Measurements from ENCODE around the gene RFTN1.

RFTN1 gene

DNA sequence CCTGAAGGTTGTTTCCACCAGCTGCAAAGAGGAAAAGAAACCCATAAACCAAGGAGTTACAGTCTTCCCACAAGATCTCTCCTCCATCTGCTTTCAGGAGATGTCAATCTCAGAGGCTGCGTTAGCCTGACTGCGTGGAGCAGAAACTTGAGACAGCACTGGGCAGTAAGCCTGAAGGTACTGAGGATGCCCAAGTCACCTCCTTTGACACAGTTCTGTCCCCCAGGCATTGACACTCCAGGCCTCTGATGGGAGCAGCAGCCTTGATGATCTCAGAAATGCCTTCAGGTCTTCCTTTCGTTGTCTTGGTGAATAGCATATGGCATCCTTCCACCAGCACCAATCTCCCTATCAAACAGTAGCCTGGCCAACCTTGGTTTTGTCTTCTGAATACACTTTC is 159.2 kb downstream of the RFTN1 start:
- in situ Hi-C loops (cut with MboI; ENCODE audit: low pct_unique_long_range_greater_than_20kb, low sequenced_read_pairs): no loop called here
- no peak for DNase-seq

DNA sequence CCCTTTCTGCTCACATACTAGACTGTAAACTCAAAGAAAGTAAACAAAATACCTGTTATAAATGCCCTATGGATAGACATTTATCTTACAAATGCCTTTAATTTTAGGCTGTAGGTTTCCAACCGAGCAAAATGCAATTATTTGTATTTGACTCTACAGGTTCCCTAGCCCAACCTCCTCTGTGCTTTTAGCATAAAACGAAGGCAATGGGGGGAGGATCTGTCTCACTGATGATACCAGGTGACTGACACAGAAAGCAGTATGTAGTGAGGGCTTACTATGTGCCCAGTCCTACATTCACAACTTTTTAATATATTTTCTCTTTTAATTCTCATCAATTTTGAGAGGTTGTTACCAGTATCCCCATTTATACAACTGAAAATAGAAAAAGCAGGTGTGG is 161.1 kb downstream of the RFTN1 start:
- DNase-seq: no peak
- in situ Hi-C loops (cut with MboI; ENCODE audit: low pct_unique_long_range_greater_than_20kb, low sequenced_read_pairs): no loop called here

GRCh38 chr3:16350597-16351318 is 162.7 kb downstream of the RFTN1 start:
- no peak for DNase-seq
- in situ Hi-C loops (cut with MboI; ENCODE audit: low pct_unique_long_range_greater_than_20kb, low sequenced_read_pairs): no loop called here

DNA sequence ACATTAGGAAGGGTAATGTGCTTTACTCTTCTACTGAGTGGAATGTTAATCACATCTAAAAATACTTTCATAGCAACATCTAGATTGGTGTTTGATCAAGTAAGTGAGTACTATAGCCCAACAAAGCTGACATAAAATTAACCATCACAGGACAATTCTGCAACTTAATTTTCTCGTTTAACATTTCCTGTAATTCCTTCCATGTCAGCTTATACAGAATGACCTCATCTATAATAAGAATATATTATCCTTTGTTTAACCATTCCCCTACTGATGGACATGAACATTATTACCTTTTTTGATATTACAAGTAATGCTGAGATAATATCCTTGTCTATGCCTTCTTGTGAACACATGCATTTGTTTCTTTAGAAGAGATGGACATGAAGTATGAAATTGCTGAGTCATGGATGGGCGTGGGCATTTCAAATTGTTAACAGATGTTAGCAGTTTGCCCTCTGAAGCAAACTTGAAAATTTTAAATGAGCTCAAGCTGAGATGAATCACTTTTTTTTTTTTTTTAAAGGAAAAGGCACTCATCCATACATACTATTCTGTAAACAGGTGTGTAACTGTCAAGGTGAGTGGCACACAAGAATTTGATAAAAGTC is 163.4 kb downstream of the RFTN1 start:
- in situ Hi-C loops (cut with MboI; ENCODE audit: low pct_unique_long_range_greater_than_20kb, low sequenced_read_pairs): no loop called here
- no peak for DNase-seq

DNA sequence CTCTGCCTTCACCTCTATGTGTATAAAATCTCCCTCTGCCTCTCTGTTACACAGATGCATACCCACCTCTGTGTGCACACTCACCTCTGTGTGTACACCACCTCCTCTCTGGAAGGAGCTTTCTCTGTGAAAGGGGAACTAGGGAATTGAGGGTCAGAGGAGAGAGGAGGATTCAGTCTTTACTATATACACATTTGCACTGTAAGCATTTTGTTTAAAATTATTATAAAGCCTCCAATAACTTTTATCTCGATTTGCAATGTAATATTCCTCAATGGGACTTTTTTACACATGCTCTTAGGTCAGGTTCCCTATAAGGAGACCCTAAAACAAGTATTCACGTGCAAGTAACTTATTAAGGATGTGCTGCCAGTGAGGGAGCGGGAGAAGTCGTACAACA is 166.0 kb downstream of the RFTN1 start:
- in situ Hi-C loops (cut with MboI; ENCODE audit: low pct_unique_long_range_greater_than_20kb, low sequenced_read_pairs): no loop called here
- no peak for DNase-seq

DNA sequence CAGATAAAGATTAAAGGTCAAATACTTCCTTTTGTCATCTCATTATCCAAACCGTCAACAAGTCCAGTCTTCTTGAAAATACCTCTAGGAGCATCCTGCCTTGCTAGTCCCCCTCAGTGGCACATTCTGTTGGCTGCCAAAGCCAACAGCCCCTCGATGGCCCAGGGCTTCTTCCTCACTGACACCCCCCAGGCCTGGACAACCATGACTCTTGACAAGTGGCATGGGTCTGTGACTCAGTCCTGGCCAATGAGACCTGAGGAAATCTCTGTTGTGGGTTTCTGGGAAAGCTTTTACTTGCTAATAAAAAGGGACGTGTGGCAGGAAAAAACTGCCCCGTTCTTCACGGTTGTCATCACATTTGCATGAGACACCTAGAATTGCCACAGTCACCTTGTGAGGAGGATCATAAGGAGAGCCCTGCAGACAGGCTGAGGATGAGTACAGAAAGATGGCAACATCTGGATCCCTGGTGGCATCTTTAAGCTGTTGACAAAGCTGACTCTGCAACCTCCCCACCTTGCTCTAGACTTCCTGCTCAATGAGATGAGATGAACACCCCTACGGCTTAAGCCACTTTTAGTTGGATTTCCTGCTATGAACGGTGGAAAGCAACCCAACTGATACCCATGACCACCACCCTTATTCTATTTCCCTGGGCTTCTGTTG is 167.0 kb downstream of the RFTN1 start:
- no peak for DNase-seq
- in situ Hi-C loops (cut with MboI; ENCODE audit: low pct_unique_long_range_greater_than_20kb, low sequenced_read_pairs): no loop called here

- peak; percentile 22 for DNase-seq
- in situ Hi-C loops (cut with MboI; ENCODE audit: low pct_unique_long_range_greater_than_20kb, low sequenced_read_pairs): no loop called here
These were observed 170.4 kb downstream of the RFTN1 start for GRCh38 chr3:16343101-16343500.

- peak; percentile 21 for DNase-seq
These were observed 174.5 kb downstream of the RFTN1 start for GRCh38 chr3:16338999-16339398.

GRCh38 chr3:16337856-16338540 is 175.5 kb downstream of the RFTN1 start:
- DNase-seq: no peak
- in situ Hi-C loops (cut with MboI; ENCODE audit: low pct_unique_long_range_greater_than_20kb, low sequenced_read_pairs): no loop called here

More at GRCh38 chr3:16338999-16339398, 174.5 kb downstream of the RFTN1 start:
- in situ Hi-C loops (cut with MboI; ENCODE audit: low pct_unique_long_range_greater_than_20kb, low sequenced_read_pairs): no loop called here

DNA sequence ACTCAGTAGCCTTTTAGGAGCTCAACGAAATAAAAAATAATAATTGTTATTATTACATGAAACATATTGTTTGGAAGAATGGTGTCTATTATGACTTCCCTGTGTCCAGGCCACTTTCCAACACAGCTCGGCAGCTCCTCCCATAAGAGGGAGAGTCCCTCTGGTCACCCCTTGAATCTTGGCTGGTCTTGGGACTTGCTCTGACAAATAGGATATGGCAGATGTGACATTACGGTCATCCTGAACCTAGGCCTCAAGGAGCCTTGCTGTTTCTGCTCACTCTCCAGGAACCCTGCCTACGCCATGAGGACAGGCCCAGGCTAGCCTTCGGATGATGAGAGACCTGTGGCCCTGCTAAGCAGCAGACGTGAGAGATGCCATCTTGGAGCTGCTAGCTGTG is 176.7 kb downstream of the RFTN1 start:
- no peak for DNase-seq
- in situ Hi-C loops (cut with MboI; ENCODE audit: low pct_unique_long_range_greater_than_20kb, low sequenced_read_pairs): no loop called here

DNA sequence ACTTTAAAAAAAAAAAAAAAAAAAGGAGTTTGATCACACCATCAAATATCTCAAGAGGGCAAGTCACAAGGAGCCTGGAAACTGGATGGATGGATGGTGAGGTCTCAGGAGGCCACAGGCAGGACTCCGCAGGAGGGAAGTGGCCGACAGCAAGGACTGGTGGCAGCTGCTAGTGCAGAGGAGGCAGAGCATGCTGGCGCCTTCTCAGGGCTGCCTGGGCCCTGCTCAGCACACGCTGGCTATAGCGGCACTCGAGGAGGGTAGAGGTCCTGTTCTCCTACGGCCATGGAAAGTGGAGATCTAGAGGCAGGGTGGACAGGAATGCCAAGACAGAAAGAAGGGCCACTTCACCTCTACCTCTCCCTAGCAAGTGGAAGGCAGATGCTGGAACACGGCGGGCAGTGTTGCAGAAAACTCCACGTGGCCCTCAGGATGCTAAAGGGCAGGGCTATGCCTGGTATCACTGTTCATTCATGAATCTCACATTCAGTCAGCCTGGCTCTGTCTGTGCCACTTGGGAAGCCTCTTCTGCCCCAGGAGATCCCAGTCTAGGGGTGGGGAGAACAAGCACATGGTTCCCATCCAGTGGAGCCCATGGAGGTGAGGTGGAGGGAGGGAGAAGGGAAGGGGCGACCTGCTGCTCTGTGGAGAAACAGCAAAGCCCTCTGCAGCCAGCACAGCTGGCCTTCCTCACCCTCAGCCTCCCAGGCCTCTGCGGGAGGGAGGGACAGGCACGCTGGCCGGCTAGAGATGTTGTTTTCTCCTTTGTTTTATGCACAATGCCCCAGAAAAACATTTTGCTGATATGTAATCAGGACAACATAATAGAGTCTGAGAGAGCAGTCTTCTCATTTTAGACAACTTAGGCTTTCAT is 177.5 kb downstream of the RFTN1 start:
- in situ Hi-C loops (cut with MboI; ENCODE audit: low pct_unique_long_range_greater_than_20kb, low sequenced_read_pairs): no loop called here
- DNase-seq: no peak

GRCh38 chr3:16335333-16335732 is 178.2 kb downstream of the RFTN1 start:
- no peak for DNase-seq
- in situ Hi-C loops (cut with MboI; ENCODE audit: low pct_unique_long_range_greater_than_20kb, low sequenced_read_pairs): no loop called here

DNA sequence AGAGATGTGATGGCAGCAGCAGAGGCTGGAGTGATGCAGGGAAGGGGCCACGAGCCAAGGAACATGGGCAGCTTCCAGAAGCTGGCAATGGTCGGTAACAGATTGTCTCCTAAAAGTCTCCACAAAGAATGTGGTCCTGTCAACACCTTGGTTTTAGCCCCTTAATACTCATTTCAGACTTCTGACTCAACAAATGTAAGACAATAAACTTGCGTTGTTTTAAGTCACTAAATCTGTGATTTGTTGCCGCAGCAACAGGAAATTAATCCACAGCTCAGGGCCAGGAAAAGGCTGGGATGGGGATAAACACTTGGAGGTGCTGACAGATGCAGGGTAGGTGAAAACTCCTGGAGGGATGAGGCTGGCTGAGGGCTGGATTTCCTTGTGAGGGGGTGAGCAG is 178.6 kb downstream of the RFTN1 start:
- DNase-seq: no peak
- in situ Hi-C loops (cut with MboI; ENCODE audit: low pct_unique_long_range_greater_than_20kb, low sequenced_read_pairs): no loop called here

DNA sequence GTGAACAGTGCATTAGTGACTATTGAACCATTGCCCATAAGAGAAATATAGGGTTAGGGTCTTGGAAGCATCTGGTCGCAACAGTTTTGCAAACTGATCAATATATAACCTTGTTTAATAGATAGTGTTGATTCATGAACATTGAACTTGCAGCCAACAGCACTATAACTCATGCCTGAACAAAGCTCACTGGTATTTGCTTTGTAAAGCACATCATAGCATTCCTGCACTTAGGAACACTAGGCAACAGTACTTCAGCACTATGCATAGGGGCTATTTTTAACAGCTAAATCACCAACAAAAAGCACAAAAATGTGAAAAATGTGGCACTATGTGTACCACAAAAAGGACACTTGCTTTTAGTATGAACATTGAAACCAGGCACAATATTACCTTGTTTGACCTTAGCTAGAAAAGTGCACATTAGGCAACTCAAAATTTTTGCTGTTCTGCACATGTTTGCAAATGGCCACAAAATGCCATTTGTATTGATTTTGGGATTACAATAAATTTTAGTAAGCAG is 180.5 kb downstream of the RFTN1 start:
- in situ Hi-C loops (cut with MboI; ENCODE audit: low pct_unique_long_range_greater_than_20kb, low sequenced_read_pairs): no loop called here
- DNase-seq: no peak

DNA sequence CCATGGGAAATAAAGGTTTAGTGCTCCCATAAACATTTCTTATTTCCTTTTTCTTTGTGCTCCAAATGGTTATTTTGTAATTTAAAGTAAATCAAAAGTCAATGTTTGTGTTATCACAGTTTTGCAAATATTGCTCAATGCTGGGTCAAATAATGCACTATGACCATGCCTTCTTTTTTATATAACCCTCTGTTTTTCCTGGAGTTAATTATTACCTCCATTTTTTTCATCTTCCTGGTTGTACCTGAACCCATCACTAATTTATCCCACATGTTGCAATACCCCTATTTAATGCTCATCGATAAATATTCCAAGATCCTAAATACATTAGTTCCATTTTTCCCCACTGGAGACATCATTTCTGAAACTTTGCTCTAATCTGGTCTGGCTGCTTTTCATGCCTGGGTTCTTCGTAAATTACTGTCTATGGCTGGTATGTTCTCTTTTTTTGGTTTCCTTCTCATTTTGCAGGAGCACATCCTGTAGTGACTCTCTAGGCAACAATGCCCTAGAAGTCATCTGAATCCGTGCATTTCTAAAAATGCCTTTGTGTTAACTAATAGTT is 182.1 kb downstream of the RFTN1 start:
- no peak for DNase-seq
- in situ Hi-C loops (cut with MboI; ENCODE audit: low pct_unique_long_range_greater_than_20kb, low sequenced_read_pairs): no loop called here

DNA sequence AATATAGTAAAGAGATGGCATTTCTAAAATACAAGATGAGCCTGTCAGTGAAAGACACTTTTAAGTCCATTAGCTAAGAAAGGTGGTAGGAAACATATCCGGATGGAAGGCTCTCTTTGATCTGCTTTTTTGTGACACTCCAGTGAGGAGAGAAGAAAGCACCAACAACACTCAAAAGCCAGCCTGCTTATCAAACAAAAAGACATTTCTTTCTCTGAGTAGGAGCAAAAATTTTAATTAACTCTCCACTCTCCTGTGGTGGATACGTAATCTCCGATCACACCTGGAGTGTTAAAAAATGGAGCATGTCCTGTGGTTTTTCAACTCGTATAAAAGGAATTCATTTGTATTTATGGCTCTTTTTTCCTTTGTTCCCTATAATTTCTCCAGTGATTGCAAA is 183.1 kb downstream of the RFTN1 start:
- DNase-seq: no peak
- in situ Hi-C loops (cut with MboI; ENCODE audit: low pct_unique_long_range_greater_than_20kb, low sequenced_read_pairs): no loop called here

DNA sequence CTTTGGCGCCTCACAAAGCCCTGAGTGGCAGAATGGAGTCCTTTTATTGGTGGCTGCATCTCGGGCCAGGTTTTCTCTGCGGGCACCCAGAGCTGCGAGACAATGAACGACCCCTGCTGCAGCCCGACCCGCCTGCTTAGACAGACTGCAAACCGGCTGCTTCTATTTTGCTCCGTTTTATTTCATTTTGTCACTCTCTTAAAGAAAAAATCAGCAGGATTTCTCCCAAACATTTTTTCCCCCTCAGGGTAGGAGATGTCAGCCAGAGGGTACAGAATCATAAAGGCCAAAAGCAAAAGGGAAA is 183.7 kb downstream of the RFTN1 start:
- no peak for DNase-seq
- in situ Hi-C loops (cut with MboI; ENCODE audit: low pct_unique_long_range_greater_than_20kb, low sequenced_read_pairs): no loop called here

DNA sequence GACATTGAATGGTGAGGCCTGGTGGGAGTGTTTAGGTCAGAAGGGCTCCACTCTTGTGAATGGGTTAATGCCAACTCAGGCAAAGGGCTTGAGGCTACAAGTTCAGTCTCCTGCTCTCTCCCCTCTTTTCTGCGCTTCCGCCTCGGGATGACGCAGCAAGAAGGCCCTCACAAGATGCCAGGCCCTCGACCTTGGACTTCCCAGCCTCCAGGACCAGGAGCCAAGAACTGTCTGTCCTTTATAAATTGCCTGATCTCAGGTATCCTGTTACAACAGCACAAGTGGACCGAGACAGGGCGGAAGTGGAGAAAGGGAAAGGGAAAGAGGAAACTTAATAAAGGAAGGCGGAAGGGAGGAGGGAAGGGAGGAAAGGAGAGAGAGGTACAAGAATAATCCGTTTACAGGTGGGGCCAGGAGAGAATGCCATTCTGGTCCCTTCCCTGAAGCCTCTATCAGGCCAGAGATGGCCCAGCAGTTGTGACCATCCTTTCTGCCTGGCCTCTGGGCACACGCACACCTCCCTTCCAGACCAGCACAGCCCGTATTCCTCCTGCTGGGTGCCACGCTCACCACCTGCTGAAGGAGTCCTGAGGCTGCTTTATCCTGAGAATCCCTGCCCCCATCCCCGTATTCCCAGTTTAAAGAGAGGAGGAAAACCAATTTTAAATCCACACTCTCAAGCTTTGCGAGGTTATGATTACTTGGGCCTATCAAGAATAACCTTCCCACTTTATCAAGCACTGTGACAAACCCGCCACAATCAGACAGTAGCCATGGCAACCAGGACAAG is 184.3 kb downstream of the RFTN1 start:
- no peak for DNase-seq
- in situ Hi-C loops (cut with MboI; ENCODE audit: low pct_unique_long_range_greater_than_20kb, low sequenced_read_pairs): no loop called here
